ENCODE data around the gene ADAMTSL1. TPM values are rescaled to one million over a fixed set of nuclear protein-coding genes. Genes with fewer than 3 reads are reported as not detected.
"Not testable (repeated sequence)": the region's sequence is repeated elsewhere in the genome, so short reads cannot be mapped to it uniquely, and the experiment has no call there.

The ADAMTSL1 gene
- total RNA-seq, 6 experiments from 2014 or later = 37.3 to 98.1 (median 90.8) TPM

DNA sequence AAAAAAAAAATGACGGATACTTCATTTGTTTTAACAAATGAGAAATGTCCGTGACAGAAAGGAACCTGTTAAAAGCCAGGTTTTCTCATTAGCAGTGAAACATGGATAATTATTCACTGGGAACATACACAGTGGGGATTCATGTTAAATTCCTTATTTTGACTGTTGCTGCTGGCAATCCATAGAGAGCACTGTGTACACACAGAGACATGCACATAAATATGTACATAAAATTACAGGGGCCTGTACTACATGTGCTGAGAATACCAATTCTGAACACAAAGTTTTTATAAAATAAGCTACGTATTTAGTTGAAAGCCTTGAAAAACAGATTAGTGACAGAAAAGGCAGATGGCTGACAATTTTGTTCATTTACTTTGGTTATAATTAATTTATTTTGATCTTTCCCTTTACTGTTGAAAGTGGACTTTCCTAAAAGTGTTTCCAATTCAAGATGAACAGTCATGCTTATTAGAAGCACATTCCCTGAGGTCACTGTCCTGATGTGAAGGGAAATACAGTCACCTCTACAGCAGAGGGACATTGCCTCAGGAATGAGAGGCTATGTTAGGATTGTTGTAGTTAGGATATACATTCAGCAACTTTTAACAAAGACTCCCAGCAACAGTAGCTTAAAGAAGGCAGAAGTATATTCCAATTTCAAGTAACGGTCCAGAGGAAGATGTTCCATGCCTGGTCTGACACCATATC is 392.3 kb downstream of the ADAMTSL1 start:
- no peak overlapping the region for H3K4me3 Mint-ChIP-seq
- H3K36me3 Mint-ChIP-seq (ENCODE audit: low read depth) = peaks cover 33% of the 10 kb centered on the region
- no peak for DNase-seq
- H3K9me3 Mint-ChIP-seq = peaks cover 22% of the 10 kb centered on the region
- H3K27me3 Mint-ChIP-seq (ENCODE audit: insufficient read depth) = peaks cover 1% of the 10 kb centered on the region; the same call in 1 of the 2 replicates
- no peak overlapping the region for H3K27ac Mint-ChIP-seq
- TF ChIP-seq, protein P1, sequence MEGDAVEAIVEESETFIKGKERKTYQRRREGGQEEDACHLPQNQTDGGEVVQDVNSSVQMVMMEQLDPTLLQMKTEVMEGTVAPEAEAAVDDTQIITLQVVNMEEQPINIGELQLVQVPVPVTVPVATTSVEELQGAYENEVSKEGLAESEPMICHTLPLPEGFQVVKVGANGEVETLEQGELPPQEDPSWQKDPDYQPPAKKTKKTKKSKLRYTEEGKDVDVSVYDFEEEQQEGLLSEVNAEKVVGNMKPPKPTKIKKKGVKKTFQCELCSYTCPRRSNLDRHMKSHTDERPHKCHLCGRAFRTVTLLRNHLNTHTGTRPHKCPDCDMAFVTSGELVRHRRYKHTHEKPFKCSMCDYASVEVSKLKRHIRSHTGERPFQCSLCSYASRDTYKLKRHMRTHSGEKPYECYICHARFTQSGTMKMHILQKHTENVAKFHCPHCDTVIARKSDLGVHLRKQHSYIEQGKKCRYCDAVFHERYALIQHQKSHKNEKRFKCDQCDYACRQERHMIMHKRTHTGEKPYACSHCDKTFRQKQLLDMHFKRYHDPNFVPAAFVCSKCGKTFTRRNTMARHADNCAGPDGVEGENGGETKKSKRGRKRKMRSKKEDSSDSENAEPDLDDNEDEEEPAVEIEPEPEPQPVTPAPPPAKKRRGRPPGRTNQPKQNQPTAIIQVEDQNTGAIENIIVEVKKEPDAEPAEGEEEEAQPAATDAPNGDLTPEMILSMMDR (IDR thresholded peaks at IDR 0.05) = no peak
- peaks cover 7% of the 10 kb centered on the region; the same call in 1 of the 2 replicates for H3K4me1 Mint-ChIP-seq (ENCODE audit: low read depth)

DNA sequence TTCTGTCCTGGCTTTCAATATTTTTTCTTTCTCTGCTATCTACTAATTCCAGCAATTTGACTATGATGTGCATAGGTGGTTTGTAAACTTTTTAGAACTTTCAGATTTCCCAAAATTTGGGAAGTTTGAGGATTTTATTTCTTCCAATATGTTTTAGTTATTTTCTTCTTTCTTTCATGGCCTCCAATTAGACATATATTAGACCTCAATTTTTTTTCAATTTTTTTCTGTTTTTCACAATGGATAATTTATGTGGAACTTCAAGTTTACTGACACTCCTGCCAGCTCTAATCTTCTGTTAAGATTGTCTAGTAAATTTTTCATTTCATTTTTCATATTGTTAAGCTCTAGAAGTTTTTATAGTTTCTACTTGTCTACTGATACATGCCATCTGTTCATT is 395.8 kb downstream of the ADAMTSL1 start:
- no peak overlapping the region for H3K27ac Mint-ChIP-seq
- no peak overlapping the region for H3K4me3 Mint-ChIP-seq
- peaks cover 48% of the 10 kb centered on the region for H3K36me3 Mint-ChIP-seq (ENCODE audit: low read depth)
- TF ChIP-seq, protein P1 (IDR thresholded peaks at IDR 0.05) = no peak
- H3K9me3 Mint-ChIP-seq = peaks cover 22% of the 10 kb centered on the region
- peaks cover 7% of the 10 kb centered on the region; the same call in 1 of the 2 replicates for H3K4me1 Mint-ChIP-seq (ENCODE audit: low read depth)
- peaks cover 3% of the 10 kb centered on the region; the same call in 1 of the 2 replicates for H3K27me3 Mint-ChIP-seq (ENCODE audit: insufficient read depth)
- no peak for DNase-seq

DNA sequence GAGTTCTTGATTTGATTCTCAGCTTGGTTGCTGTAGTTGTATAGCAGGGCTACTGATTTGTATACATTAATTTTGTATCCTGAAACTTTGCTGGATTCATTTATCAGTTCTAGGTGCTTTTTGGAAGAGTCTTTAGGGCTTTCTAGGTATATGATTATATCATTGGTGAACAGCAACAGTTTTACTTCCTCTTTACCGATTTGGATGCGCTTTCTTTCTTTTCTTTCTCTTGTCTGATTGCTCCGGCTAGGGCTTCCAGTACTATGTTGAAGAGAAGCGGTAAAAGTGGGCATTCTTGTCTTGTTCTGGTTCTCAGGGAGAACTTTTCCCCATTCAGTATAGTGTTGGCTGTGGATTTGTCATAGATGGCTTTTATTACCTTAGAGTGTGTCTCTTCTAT is 400.1 kb downstream of the ADAMTSL1 start:
- H3K27me3 Mint-ChIP-seq (ENCODE audit: insufficient read depth) = peaks cover 3% of the 10 kb centered on the region
- no peak overlapping the region for H3K4me3 Mint-ChIP-seq
- H3K36me3 Mint-ChIP-seq (ENCODE audit: low read depth) = peaks cover 35% of the 10 kb centered on the region
- peaks cover 17% of the 10 kb centered on the region for H3K9me3 Mint-ChIP-seq
- no peak for DNase-seq
- TF ChIP-seq, protein P1 (IDR thresholded peaks at IDR 0.05) = no peak
- no peaks in the 10 kb centered on the region for H3K4me1 Mint-ChIP-seq (ENCODE audit: low read depth)
- no peak overlapping the region for H3K27ac Mint-ChIP-seq

DNA sequence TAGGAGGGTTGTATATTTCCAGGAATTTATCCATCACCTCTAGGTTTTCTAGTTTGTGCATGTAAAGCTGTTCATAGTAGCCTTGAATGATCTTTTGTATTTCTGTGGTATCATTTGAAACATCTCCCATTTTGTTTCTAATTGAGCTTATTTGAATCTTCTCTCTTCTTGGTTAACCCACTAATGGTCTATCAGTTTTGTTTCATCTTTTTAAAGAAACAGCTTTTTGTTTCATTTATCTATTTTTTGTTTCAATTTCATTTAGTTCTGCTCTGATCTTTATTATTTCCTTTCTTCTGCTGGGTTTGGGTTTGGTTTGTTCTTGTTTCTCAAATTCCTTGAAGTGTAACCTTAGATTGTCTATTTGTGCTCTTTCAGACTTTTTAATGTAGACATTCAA is 401.0 kb downstream of the ADAMTSL1 start:
- H3K9me3 Mint-ChIP-seq; H3K27ac Mint-ChIP-seq; H3K4me3 Mint-ChIP-seq; H3K27me3 Mint-ChIP-seq (ENCODE audit: insufficient read depth); H3K4me1 Mint-ChIP-seq (ENCODE audit: low read depth); DNase-seq: not testable (repeated sequence)
- H3K36me3 Mint-ChIP-seq (ENCODE audit: low read depth) = peaks cover 30% of the 10 kb centered on the region

DNA sequence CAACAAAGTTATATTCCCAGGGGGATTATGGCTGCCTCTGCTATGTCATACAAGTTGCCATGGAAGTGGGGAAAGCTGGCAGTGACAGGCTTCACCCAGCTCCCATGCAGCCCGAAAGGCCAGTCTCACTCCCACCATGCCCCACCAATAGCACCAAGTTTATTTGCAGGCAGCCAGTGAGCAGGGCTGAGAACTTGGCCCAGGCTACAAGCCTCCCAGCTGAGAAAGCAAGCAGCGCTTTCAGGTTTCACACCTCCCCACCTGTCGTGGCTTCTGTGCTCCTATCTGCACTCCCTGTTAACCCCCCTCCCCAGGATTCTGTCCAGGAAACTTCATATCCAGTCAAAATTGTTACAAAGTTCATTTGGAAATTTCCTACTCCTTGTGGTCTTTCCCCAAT is 404.0 kb downstream of the ADAMTSL1 start:
- Mint-ChIP-seq H3K27me3 (ENCODE audit: insufficient read depth) (no peaks in the 10 kb centered on the region; the same call in none of the 2 replicates), H3K27ac (no peak overlapping the region), H3K36me3 (ENCODE audit: low read depth) (peaks cover 15% of the 10 kb centered on the region), H3K9me3 (peaks cover under 1% of the 10 kb centered on the region; the same call in 1 of the 2 replicates), H3K4me3 (no peak overlapping the region), H3K4me1 (ENCODE audit: low read depth) (peaks cover 7% of the 10 kb centered on the region)
- TF ChIP-seq, protein P1 (IDR thresholded peaks at IDR 0.05) = no peak
- DNase-seq = no peak

DNA sequence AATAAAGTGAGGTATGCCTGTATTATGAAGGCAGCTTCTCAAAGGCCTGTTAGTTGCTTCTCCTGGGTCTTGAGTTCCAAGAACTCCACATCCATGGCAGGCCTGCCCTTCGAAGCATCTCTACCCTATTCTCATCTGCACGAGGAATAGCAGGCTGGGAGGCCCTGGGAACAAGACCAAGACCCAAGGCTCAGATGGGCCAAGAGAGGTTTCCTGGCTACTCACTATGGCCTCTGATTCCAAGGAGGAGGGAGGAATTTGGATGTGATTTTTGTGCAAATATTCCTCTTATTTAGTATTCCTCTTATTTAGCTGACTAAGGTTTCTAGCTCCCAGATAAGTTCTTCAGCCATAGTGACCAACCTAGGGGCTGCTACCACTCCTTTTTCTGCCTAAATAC is 407.8 kb downstream of the ADAMTSL1 start:
- Mint-ChIP-seq H3K4me1 (ENCODE audit: low read depth) (peaks cover 7% of the 10 kb centered on the region), H3K27me3 (ENCODE audit: insufficient read depth) (no peaks in the 10 kb centered on the region; the same call in none of the 2 replicates), H3K9me3 (peaks cover 6% of the 10 kb centered on the region; the same call in 1 of the 2 replicates), H3K27ac (no peak overlapping the region), H3K36me3 (ENCODE audit: low read depth) (peaks cover 29% of the 10 kb centered on the region), H3K4me3 (no peak overlapping the region)
- TF ChIP-seq, protein P1 (IDR thresholded peaks at IDR 0.05) = no peak
- DNase-seq = no peak
